ENCODE data around the gene TTC28. TPM values are rescaled to one million over a fixed set of nuclear protein-coding genes. Genes with fewer than 3 reads are reported as not detected.
"Not testable (repeated sequence)": the region's sequence is repeated elsewhere in the genome, so short reads cannot be mapped to it uniquely, and the experiment has no call there.

Gene TTC28
- total RNA-seq, 1 donor from 2014 or later = 65.4 TPM

GRCh38 chr22:28095316-28096095 lies 584.1 kb downstream of the TTC28 start:
- Mint-ChIP-seq H3K4me3 (no peak overlapping the region), H3K27me3 (ENCODE audit: low read depth) (no peaks in the 10 kb centered on the region), H3K9me3 (no peaks in the 10 kb centered on the region), H3K27ac (ENCODE audit: unreplicated experiment) (no peak overlapping the region), H3K4me1 (no peaks in the 10 kb centered on the region), H3K36me3 (ENCODE audit: low read depth) (peaks cover 13% of the 10 kb centered on the region)
- TF ChIP-seq CTCF (conservative IDR thresholded peaks at IDR 0.05) = no peak
- DNase-seq (ENCODE audit: low read depth, low spot score) = no peak

GRCh38 chr22:28094771-28095170 lies 584.9 kb downstream of the TTC28 start:
- TF ChIP-seq CTCF (conservative IDR thresholded peaks at IDR 0.05) = no peak
- no peak overlapping the region for H3K27ac Mint-ChIP-seq (ENCODE audit: unreplicated experiment)
- DNase-seq (ENCODE audit: low read depth, low spot score) = no peak
- H3K4me1 Mint-ChIP-seq = no peaks in the 10 kb centered on the region
- H3K36me3 Mint-ChIP-seq (ENCODE audit: low read depth) = peaks cover 14% of the 10 kb centered on the region
- H3K9me3 Mint-ChIP-seq = no peaks in the 10 kb centered on the region
- H3K4me3 Mint-ChIP-seq = no peak overlapping the region
- H3K27me3 Mint-ChIP-seq (ENCODE audit: low read depth) = no peaks in the 10 kb centered on the region

GRCh38 chr22:28093711-28094110 lies 585.9 kb downstream of the TTC28 start:
- Mint-ChIP-seq H3K4me3 (no peak overlapping the region), H3K27ac (ENCODE audit: unreplicated experiment) (no peak overlapping the region), H3K4me1 (no peaks in the 10 kb centered on the region), H3K27me3 (ENCODE audit: low read depth) (no peaks in the 10 kb centered on the region), H3K36me3 (ENCODE audit: low read depth) (peaks cover 15% of the 10 kb centered on the region), H3K9me3 (no peaks in the 10 kb centered on the region)
- DNase-seq (ENCODE audit: low read depth, low spot score) = no peak
- no peak for TF ChIP-seq CTCF (conservative IDR thresholded peaks at IDR 0.05)

- H3K4me3 Mint-ChIP-seq = no peak overlapping the region
- no peaks in the 10 kb centered on the region for H3K27me3 Mint-ChIP-seq (ENCODE audit: low read depth)
- TF ChIP-seq CTCF (conservative IDR thresholded peaks at IDR 0.05) = no peak
- H3K4me1 Mint-ChIP-seq = no peaks in the 10 kb centered on the region
- peaks cover 23% of the 10 kb centered on the region for H3K36me3 Mint-ChIP-seq (ENCODE audit: low read depth)
- H3K9me3 Mint-ChIP-seq = peaks cover 2% of the 10 kb centered on the region
- H3K27ac Mint-ChIP-seq (ENCODE audit: unreplicated experiment) = no peak overlapping the region
- no peak for DNase-seq (ENCODE audit: low read depth, low spot score)
These were observed 588.2 kb downstream of the TTC28 start for GRCh38 chr22:28091486-28091885.

GRCh38 chr22:28089541-28089940 lies 590.1 kb downstream of the TTC28 start:
- not testable (repeated sequence) for H3K4me1 Mint-ChIP-seq; H3K27ac Mint-ChIP-seq (ENCODE audit: unreplicated experiment); H3K9me3 Mint-ChIP-seq; H3K27me3 Mint-ChIP-seq (ENCODE audit: low read depth); H3K4me3 Mint-ChIP-seq; DNase-seq (ENCODE audit: low read depth, low spot score)
- H3K36me3 Mint-ChIP-seq (ENCODE audit: low read depth) = peaks cover 34% of the 10 kb centered on the region

- H3K4me1 Mint-ChIP-seq = no peaks in the 10 kb centered on the region
- H3K27me3 Mint-ChIP-seq (ENCODE audit: low read depth) = no peaks in the 10 kb centered on the region
These were observed 602.5 kb downstream of the TTC28 start for GRCh38 chr22:28077166-28077565.

More at GRCh38 chr22:28077166-28077565, 602.5 kb downstream of the TTC28 start:
- peaks cover 17% of the 10 kb centered on the region for H3K36me3 Mint-ChIP-seq (ENCODE audit: low read depth)
- H3K9me3 Mint-ChIP-seq = peaks cover 12% of the 10 kb centered on the region
- H3K4me3 Mint-ChIP-seq = no peak overlapping the region
- no peak for DNase-seq (ENCODE audit: low read depth, low spot score)
- no peak for TF ChIP-seq CTCF (conservative IDR thresholded peaks at IDR 0.05)
- no peak overlapping the region for H3K27ac Mint-ChIP-seq (ENCODE audit: unreplicated experiment)
